Stimulated activated CD4-positive, alpha-beta T cell treated with anti-CD3 and anti-CD28 coated beads, Interleukin-2, amount 100 ng/mL, for 24 hours (primary cell): ENCODE results near the gene RBPMS2.

Experiments
- DNase-seq, 2 donors: peaks; one replicate each; pipeline ENCODE4 v3.0.0-alpha.2; 2020

Gene RBPMS2

DNA sequence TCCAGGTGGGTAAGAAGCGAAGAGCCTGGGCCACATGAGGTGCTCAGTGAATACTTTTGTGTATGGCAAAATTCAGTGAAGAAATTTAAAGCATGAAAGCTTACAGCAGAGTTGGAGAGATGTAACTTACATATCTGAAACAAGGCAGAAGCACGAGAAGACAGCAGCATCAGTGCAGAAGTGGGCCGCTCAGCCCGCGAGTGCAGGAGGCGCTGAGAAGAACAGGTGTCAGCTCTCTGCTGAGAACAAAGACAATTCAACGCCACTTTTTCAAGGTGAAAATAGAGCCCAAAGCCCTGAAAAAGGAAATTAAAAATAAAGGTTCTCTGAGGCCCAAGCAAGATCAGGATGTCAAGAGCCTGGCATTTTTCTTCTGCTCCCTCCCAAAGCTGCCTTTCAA, 58.3 kb downstream of the RBPMS2 start:
- no peak for DNase-seq

DNA sequence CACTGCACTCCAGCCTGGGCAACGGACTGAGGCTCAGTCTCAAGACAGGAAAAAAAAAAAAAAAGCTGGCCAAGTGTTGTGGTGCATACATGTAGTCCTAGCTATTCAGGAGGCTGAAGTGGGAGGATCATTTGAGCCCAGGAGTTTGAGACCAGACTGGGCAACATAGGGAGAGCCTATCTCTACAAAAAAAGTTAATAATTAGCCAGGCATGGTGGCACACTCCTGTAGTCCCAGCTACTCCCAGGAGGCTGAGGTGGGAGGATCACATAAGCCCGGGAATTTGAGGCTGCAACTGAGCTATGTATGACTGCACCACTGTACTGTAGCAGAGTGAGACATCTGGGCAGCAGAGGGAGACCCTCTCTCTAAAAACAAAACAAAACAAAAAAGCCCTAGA, 58.9 kb downstream of the RBPMS2 start:
- no peak for DNase-seq

DNA sequence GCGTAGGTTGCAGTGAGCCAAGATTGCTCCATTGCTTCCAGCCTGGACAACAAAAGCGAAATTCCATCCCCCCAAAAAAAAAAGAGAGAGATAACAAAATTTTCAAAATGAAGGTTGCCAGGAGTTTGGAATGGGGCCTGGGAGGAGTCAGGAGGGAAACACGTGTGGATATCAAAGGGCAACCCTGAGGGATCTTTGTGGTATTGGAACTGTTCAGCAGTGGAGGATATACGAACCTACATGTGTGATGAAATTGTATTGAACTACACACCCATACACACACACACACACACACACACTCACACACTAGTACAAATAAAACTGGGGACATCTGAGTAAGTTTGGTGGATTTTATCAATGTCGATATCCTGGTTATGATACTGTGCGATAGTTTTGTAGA, 61.8 kb downstream of the RBPMS2 start:
- DNase-seq, result no peak

DNA sequence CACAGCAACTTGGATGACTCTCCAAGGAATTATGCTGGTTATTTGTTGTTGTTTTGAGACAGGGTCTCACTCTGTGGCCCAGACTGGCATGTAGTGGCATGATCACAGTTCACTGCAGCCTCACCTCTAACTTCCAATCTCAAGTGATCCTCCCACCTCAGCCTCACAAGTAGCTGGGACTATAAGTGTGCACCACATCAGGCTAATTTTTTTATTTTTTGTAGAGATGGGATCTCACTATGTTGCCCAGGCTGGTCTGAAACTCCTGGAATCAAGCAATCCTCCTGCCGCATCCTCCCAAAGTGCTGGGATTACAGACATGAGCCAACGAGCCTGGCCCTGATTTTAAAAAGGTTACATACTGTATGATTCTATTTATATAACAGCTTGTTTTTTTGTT, 63.0 kb downstream of the RBPMS2 start:
- DNase-seq, result no peak

DNA sequence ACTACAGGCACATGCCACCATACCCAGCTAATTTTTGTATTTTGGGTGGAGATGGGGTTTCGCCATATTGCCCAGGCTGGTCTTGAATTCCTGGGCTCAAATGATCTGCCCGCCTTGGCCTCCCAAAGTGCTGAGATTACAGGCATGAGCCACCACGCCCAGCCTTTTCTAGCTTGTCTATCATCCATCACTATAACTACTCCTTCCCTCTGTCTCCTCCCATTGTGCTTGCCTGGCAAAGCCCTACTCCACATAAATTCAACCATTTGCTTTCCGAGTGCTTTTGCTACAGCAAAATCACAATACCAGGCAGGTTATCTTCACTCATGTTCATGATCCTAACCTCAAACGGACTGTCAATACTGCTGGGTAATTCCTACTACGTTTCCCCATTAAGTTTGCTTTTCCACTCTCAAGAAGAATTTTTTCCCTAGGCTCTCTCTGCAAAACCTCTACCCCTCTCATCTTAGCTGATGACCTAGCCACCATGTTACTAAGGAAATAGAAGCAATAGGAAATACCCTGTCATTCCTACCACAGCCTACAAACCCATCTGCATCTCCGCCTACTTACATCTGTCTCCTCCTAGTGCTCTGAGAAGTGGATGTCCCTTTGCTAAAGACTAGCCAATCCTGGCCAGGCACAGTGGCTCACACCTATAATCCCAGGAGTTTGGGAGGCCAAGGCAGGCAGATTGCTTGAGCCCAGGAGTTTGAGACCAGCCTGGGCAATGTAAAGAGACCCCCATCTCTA, 64.5 kb downstream of the RBPMS2 start:
- DNase-seq, result no peak

DNA sequence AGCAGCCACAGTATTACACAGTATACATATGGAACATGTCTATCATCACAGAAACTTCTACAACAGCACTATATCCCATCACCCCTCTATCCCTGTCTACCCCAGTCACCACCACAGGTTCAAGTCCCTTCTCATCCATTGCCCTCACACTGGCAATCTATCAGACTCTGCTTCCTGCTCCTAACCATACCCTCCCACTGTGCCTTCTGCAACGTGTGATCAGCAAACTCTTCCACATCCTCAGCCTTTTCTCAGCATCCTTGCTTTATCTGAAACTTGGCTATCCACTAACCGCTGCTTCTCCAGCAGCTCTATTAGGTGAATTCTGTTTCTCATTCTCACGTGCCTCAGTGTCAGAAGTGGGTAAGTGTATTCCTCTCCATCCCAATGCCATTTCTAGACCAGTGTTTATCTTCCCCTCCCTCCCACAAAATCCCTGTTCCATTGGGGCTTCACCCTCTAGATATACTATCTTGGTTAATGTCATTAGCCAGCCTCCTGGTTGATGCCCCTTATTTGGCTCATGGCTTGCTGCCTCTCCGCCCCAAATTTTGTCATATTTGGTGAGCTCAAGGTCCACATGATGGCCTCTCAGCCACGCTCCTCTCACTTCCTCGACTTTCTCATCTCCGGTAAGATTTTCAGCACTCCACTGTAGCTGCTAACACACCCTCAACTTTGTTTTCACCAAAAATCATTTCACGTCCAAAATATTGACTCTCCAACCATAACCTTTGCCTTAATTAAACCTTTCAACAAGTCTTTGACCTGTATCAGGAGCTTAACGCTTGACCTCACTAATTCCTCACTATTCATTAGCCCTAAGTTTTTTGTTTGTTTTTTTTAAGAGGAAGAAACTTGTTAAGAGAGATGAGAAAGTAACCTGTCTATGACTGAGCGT, 69.1 kb downstream of the RBPMS2 start:
- no peak for DNase-seq

DNA sequence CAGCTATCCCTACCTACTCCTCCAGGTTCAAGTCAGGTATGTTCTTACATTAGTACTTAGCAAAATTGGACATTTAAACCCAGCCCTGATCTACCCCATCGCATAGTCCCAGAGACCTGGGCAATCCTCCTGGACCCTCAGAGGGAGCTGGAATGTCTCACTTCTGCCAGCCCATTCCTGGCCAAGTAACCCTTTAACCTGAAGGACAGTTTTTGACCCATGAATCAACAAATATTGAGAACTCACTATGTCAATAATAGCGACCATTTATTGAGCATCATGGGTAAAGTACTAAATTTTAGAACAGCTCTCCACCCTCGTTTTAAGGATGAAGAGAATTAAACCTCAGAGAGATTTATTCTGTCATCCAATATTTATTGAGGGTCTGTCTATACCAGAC, 70.4 kb downstream of the RBPMS2 start:
- DNase-seq, result no peak

DNA sequence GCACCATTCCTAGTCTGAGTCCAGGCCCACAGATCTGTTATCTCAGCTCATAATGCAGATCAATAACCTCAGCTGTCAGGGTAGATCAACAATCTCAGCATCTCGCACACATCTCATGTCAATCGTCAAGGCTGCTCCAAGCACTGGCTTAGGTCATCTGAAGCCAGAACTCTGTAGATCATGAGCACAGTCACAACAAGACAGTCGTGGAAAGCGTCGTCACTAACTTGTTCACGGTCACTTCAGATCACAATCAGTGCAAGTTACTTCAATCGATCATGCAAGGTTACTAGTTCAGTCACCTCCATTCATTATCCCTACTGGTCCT, 71.8 kb downstream of the RBPMS2 start:
- DNase-seq, result no peak

DNA sequence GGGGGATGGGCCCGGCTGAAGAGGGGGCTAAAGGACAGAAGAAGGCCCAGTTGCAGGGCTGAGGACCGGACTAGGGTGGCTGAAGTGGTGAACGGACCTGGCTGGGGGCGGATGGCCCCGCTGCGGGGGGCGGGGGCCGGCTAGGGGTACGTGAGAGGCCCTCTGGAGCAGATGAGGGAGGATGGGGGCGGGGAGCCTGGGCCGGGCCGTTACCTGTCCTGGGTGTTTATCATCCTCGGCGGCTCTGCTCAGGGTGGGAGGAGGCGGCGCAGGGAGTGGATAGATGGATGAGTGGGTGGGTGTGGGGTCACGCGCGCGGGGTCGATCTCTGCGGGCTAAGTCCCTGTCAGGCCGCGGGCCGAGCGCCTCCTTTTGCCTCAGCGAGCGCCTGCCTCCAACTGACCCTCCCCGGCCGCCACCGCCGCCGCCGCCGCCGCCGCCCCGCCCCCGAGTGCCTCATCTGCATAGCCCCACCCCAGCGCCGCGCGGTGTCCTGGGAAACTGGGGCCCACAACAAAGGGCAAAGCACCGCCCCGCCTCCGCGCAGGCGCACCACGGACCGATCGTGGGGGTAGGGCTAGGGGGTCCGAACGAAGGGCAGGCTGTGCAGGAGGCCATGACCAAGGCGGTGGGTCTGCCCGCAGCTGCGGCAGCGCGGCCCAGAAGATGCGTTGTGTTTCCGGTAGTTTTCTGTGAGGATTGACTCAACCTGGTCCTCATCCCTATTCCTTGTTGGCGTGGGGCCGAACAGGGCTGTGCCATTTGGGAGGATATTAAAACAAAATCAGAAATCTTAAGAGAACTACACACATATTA, 72.4 kb downstream of the RBPMS2 start:
- peak; percentile 97 to 98 for DNase-seq

DNA sequence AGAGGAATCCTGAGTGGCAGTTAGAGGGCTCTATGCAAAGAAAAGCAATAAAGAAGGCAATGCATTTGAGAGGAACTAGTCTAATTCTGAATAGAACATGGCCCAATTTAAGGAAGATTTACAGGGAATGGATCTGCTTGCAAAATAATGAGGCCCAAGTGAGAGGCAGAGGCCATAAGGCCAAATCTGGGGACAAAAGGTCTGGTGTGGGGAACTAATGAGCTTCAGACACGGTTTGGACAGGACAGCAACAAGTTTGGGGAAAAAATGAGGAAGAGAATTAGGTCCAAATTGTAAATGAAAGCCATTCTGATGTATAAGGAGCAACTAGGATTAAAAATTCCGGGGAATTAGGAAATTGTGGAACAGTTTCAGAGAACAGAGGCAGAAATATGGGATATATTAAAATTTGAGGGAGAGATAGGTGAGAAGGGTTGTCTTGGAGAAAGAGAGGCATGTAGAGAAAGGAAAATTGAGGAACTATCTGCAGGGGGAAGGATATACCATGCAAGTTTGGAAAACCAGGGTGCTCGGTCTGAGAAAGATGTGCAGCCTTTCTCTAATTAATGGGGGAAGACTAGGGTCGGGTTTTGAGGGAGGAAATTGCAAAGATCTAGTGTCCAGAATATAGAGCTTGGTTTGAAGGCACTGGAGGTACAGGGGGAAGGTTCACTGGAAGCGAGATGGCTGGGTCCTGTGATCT, 73.8 kb downstream of the RBPMS2 start:
- no peak for DNase-seq

DNA sequence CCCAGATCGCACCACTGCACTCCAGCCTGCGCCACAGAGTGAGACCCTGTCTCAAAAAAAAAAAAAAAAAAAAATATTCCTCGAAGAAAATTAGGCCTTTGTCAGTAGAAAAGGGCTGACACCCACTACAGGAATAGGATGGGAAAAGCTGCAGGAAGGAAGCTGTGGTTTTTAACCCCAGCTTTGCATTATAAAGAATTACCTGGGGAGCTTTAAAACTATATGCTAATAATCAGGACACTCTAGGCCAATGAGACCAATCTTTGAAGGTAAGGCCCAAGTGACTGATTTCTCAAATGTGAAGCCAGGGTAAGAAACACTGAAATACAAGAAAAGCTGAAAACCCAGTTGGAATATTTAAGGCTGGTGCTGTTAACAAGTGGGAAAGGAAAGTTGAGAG, 74.3 kb downstream of the RBPMS2 start:
- DNase-seq, result no peak

DNA sequence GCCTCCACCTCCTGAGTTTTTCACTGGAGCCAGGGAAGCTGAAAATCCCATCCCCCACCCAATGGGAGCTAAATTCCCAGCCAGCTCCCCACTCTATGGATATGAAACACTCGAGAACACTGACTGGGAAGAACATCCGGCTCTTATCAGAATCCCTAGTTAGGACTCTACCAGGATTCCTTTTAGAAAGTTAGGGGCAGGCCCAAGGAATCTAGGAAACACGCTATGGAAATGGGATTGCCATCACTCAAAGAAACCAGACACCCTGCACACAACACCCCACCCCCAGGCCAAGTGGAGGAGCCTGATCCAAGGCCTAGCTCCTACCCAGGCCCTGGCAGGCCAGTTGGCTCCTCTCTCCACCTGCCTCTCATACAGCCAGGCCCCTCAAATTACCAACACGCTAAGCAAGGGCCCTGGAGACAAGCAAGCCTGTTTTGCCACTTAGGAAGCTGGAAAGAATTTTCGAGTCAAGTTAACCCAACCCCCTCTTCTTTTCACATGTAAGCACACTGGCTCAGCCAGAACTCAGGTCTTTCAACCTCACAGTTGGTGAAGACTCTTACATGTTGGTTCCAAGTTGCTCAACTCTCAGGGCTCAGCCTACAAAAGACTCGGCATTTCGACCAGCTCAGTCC, 75.5 kb downstream of the RBPMS2 start:
- no peak for DNase-seq

DNA sequence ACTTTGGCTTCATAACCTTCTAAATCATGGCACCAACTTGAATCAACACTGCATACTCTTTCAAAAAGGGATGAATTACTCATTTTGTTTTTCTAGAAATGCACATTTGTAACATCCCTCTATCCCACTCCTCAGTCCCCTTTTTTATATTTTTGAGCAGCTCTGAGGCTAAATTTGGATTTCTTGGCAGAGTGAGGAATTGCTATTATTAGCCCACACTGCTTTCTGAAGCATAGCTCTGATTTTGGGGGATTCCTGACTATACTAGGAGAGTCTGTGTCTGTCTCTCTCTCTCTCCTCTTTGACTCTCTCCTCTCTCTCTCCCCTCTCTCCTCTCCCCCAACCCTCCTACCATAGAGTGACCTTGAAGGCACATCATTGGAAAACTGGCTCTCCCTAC, 76.6 kb downstream of the RBPMS2 start:
- no peak for DNase-seq

DNA sequence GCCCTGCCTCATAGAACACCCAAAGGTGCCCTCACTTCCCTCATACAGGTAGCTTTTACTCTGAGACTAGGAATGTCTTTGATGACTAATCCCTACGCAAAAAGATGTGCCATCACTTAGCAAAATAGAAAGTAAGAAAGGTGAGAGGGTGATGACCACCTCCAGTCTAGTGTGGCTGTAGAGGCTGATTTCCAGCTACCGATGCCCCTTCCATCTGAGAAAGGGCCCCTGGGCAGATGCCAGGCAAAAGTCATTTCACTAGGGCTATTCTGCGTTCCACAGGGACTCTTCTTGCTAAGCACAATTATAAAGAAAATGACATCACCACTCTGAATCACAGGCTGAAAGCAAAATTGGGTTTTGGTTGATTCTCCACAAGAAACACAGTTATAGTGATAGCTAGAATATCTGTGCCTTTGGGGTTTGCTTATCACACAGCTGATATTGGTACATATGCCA, 77.4 kb downstream of the RBPMS2 start:
- DNase-seq, result peak; percentile 42 to 44

DNA sequence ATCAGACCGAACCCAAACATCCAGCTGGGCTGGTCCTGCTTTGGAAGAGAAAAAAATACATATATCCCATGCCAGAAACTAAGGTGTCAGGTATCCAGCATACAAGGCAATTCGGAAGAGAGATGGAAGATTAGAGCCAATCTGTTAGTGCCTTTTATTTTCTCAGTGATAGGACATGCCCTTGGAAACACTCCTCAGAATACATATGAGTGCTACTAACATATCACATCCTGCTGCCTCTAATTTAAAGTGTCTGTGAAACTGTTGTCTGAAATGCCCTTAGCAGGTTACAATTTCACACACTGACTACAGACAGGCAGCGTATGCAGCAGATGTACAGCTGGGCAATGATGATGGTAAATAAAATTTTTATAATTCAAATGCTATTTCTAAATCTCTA, 78.9 kb downstream of the RBPMS2 start:
- no peak for DNase-seq

DNA sequence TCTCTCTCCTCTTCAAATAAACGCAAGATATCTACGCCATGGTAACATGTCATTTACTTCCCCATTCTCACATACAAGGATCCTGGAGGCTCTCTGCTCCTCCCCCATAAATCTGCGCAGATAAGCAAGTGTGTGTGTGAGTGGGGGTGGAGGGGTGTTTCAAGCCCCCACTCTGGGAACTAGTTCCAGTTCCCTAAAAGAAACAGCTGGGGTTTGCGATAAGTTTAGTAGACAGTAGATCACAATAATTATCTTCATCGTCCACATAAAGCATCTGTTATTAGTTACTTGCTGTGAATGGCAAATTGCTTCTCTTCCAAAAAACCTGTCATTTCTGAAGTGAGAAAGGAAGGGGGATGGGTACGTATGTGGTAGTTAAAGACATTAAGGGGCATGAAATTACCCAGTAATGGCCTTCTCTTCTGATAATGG, 79.8 kb downstream of the RBPMS2 start:
- no peak for DNase-seq

DNA sequence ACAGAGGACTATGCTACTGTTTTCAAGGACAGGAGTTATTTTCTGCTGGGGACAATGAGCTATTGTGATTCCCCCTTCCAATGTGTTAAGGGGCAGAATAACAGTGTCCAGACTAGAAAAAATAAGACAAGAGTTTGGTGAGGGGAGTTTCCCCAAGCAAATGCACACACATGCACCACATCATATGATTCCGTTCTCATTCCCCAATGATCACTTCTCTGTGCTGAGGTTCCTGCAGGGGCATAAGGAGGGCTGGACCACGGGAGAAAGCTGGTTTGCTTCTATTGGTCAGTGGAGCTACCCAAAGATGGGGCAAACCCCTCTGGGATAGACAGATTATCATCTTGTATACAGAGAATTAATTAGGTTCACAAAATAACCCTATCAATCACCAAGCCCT, 80.6 kb downstream of the RBPMS2 start:
- DNase-seq, result no peak

DNA sequence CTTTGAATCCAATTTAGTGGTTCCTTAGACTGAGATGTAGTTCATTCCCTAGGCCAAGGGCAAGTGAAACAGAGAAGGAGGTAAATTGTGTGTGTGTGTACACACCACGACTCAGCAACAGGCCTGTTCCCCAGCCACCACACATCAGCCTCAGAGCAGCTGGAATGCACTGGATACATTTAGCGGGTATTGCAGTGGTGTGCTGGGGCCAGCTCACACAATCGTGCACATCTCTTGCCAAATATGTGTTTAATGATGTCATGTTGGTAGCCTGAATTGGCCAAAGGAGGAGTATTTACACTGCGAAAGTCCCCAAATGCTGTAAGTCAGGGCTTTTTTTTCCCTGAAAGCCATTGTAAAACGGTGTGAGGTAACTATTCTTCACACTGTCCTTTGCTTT, 82.3 kb downstream of the RBPMS2 start:
- no peak for DNase-seq

DNA sequence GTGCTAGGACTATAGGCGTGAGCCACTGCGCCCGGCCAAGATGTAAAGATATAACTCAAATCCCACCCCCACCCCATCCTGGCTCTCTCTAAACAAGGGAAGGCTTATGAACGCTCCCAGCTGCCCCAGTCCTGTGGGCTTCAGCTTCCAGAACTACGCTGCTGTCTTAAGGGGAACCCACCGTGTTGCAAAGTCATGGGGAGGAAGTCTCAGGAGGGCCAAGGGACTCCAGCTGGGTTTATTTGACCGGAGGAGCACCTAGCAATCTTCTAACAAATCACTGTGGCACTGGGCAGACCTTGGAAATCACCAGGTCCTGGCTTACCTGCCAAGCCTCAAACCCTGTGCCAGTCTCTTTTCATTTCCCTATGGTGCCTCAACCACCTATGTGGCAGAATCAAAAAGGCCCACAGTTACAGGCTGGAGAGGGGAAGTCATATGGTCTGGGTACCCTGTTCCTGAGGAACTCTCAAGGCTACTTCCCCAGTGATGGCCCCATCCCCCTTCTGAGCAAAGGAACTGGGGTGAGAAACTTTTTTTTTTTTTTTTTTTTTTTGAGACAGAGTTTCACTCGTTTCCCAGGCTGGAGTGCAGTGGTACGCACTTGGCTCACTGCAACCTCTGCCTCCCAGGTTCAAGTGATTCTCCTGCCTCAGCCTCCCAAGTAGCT, 83.4 kb downstream of the RBPMS2 start:
- DNase-seq, result no peak

DNA sequence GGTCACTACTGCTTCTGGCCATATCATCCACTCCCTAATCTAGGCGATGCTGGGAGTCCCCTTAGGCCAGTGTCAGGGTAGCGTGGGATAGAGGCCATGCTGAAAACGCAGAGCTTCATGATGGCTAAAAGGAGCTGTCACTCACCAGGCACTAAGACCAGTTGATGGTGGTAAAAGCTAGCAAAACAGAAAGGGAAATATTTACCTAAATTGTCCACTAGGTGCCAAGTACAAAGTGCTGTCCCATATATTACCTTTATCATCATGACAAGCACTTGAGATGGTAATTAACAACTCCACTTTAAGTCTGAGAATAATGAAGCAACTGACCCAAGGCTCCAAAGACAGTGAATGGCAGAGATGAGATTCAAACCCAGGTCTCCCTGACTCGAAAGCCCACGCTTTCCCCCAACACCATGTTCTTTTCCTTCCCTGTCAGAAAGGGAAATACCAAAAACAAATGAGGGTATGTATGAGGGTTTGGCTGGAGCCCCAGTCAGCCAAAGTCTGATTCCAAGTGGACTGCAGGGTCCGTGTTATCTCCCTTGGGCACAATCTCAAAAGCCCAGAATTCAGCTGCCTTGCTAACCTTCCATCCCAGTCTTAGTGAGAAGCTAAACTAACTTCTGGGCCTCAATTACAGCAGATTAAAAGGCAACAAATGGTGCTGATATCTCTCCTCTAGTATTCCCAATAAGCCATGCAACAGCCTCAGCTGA, 84.7 kb downstream of the RBPMS2 start:
- DNase-seq, result no peak

DNA sequence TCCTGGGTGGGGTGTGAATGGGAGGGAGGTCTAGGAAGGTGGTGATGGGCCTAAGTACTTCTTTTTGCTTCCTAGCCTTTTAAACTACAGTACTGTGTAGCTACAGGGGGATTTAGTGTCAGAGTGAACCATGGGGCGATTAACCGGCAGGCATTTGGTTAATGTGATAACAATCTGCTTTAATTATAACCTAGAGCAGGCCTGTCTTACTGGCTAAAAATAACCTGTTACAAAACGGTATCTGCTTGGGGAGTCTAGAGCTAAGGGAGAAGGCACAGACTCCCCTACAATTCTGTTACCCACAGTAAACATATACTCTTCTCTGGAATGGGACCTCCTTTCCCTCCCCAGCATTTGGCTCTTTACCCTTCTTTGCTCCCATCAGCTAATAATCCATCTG, 85.4 kb downstream of the RBPMS2 start:
- DNase-seq, result no peak
